ENCODE measurements around the gene SALL1. TPM values are rescaled to one million over a fixed set of nuclear protein-coding genes. Genes with fewer than 3 reads are reported as not detected.

Gene SALL1
- total RNA-seq, 1 experiment from 2014 or later, result not detected

GRCh38 chr16:51151961-51152663 is 1.0 kb upstream of the SALL1 start:
- Histone ChIP-seq H3K27me3 (ENCODE audit: control insufficient read depth, insufficient read depth, low read length) (no peaks in the 10 kb centered on the region), H3K4me3 (ENCODE audit: low read depth in 2 of 2, low read length in 2 of 2) (no peak overlapping the region), H3K27ac (ENCODE audit: low read length) (no peak overlapping the region), H3K9me3 (ENCODE audit: control insufficient read depth, insufficient read depth, low read depth, low read length) (no peaks in the 10 kb centered on the region), H3K4me1 (ENCODE audit: control insufficient read depth, insufficient read depth, low read length) (no peaks in the 10 kb centered on the region), H3K36me3 (ENCODE audit: control insufficient read depth, insufficient read depth, low read length) (no peaks in the 10 kb centered on the region)
- intact Hi-C loops (cut with micrococcal nuclease; ENCODE audit: unreplicated experiment), result no loop called here
- in situ Hi-C loops (cut with HindIII; ENCODE audit: low pct_unique_long_range_greater_than_20kb, low sequenced_read_pairs), result no loop called here
- DNase-seq (ENCODE audit: low read depth, low spot score), result no peak
- ATAC-seq, result no peak
- CTCF ChIA-PET, result no interaction called here
- POLR2A ChIA-PET, result no interaction called here
- no peak for TF ChIP-seq POLR2AphosphoS5 (IDR thresholded peaks at IDR 0.05; ENCODE audit: low read depth, low read length)
- TF ChIP-seq SIN3A (IDR thresholded peaks at IDR 0.05; ENCODE audit: borderline replicate concordance, insufficient read depth, low read depth, low read length), result no peak
- TF ChIP-seq TCF7L2 (IDR thresholded peaks at IDR 0.05; ENCODE audit: low read depth, low read length), result no peak
- TF ChIP-seq, protein P1, sequence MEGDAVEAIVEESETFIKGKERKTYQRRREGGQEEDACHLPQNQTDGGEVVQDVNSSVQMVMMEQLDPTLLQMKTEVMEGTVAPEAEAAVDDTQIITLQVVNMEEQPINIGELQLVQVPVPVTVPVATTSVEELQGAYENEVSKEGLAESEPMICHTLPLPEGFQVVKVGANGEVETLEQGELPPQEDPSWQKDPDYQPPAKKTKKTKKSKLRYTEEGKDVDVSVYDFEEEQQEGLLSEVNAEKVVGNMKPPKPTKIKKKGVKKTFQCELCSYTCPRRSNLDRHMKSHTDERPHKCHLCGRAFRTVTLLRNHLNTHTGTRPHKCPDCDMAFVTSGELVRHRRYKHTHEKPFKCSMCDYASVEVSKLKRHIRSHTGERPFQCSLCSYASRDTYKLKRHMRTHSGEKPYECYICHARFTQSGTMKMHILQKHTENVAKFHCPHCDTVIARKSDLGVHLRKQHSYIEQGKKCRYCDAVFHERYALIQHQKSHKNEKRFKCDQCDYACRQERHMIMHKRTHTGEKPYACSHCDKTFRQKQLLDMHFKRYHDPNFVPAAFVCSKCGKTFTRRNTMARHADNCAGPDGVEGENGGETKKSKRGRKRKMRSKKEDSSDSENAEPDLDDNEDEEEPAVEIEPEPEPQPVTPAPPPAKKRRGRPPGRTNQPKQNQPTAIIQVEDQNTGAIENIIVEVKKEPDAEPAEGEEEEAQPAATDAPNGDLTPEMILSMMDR (IDR thresholded peaks at IDR 0.05), result no peak
- TF ChIP-seq, protein P2, sequence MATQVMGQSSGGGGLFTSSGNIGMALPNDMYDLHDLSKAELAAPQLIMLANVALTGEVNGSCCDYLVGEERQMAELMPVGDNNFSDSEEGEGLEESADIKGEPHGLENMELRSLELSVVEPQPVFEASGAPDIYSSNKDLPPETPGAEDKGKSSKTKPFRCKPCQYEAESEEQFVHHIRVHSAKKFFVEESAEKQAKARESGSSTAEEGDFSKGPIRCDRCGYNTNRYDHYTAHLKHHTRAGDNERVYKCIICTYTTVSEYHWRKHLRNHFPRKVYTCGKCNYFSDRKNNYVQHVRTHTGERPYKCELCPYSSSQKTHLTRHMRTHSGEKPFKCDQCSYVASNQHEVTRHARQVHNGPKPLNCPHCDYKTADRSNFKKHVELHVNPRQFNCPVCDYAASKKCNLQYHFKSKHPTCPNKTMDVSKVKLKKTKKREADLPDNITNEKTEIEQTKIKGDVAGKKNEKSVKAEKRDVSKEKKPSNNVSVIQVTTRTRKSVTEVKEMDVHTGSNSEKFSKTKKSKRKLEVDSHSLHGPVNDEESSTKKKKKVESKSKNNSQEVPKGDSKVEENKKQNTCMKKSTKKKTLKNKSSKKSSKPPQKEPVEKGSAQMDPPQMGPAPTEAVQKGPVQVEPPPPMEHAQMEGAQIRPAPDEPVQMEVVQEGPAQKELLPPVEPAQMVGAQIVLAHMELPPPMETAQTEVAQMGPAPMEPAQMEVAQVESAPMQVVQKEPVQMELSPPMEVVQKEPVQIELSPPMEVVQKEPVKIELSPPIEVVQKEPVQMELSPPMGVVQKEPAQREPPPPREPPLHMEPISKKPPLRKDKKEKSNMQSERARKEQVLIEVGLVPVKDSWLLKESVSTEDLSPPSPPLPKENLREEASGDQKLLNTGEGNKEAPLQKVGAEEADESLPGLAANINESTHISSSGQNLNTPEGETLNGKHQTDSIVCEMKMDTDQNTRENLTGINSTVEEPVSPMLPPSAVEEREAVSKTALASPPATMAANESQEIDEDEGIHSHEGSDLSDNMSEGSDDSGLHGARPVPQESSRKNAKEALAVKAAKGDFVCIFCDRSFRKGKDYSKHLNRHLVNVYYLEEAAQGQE (IDR thresholded peaks at IDR 0.05; ENCODE audit: insufficient read depth in 1 of 2, low read depth in 2 of 2, low read length in 1 of 2), result no peak
- no TSS peak for BruUV-seq (replicated peaks)

- DNase-seq (ENCODE audit: low read depth, low spot score), result no peak
- ChIA-PET POLR2A (no interaction called here), CTCF (no interaction called here)
- Histone ChIP-seq H3K9me3 (ENCODE audit: control insufficient read depth, insufficient read depth, low read depth, low read length) (no peaks in the 10 kb centered on the region), H3K27ac (ENCODE audit: low read length) (no peak overlapping the region), H3K36me3 (ENCODE audit: control insufficient read depth, insufficient read depth, low read length) (no peaks in the 10 kb centered on the region), H3K27me3 (ENCODE audit: control insufficient read depth, insufficient read depth, low read length) (no peaks in the 10 kb centered on the region), H3K4me3 (ENCODE audit: low read depth in 2 of 2, low read length in 2 of 2) (no peak overlapping the region), H3K4me1 (ENCODE audit: control insufficient read depth, insufficient read depth, low read length) (no peaks in the 10 kb centered on the region)
- intact Hi-C loops (cut with micrococcal nuclease; ENCODE audit: unreplicated experiment), result no loop called here
- no TSS peak for BruUV-seq (replicated peaks)
- no peak for ATAC-seq
- TF ChIP-seq, protein P1 (IDR thresholded peaks at IDR 0.05), result no peak
- TF ChIP-seq TCF7L2 (IDR thresholded peaks at IDR 0.05; ENCODE audit: low read depth, low read length) (no peak), POLR2AphosphoS5 (IDR thresholded peaks at IDR 0.05; ENCODE audit: low read depth, low read length) (no peak), SIN3A (IDR thresholded peaks at IDR 0.05; ENCODE audit: borderline replicate concordance, insufficient read depth, low read depth, low read length) (no peak)
- TF ChIP-seq, protein P2 (IDR thresholded peaks at IDR 0.05; ENCODE audit: insufficient read depth in 1 of 2, low read depth in 2 of 2, low read length in 1 of 2), result no peak
- in situ Hi-C loops (cut with HindIII; ENCODE audit: low pct_unique_long_range_greater_than_20kb, low sequenced_read_pairs), result no loop called here
Observed at GRCh38 chr16:51151435-51151960, 428 bp upstream of the SALL1 start.
